ENCODE measurements around the gene CHST14.

DNA sequence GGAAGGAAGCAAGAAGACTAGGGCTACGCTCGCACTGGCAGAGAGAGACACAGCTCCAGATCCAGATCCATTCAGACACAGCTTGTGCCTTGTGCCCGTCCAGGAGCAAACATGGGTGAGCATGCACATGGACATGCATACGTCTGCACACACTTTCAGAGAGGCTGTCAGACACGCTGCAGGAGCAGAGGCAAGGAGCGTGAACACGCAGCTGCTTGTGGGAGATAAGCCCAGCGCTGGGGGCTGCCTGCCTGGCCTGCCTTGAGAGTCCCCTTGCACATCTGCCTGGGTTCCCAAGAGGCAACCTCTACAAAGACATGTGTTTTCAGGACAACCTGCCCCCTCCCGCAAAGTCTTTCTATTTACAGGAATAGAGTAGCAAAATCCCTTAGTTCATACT is 43.6 kb upstream of the CHST14 start:
- TF ChIP-seq POLR2A (IDR thresholded peaks at IDR 0.05), result no peak
- TF ChIP-seq, protein P1, sequence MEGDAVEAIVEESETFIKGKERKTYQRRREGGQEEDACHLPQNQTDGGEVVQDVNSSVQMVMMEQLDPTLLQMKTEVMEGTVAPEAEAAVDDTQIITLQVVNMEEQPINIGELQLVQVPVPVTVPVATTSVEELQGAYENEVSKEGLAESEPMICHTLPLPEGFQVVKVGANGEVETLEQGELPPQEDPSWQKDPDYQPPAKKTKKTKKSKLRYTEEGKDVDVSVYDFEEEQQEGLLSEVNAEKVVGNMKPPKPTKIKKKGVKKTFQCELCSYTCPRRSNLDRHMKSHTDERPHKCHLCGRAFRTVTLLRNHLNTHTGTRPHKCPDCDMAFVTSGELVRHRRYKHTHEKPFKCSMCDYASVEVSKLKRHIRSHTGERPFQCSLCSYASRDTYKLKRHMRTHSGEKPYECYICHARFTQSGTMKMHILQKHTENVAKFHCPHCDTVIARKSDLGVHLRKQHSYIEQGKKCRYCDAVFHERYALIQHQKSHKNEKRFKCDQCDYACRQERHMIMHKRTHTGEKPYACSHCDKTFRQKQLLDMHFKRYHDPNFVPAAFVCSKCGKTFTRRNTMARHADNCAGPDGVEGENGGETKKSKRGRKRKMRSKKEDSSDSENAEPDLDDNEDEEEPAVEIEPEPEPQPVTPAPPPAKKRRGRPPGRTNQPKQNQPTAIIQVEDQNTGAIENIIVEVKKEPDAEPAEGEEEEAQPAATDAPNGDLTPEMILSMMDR (IDR thresholded peaks at IDR 0.05), result no peak
